CD4-positive, alpha-beta T cell treated with Interferon alpha-2 for 1 hour (primary cell): ENCODE results near the gene CACNA1C.
A peak's percentile ranks its signal among the peaks of the same experiment; 100 is the strongest.

Experiments
- DNase-seq, 2 donors: peaks; one replicate each; pipeline ENCODE4 v3.0.0-alpha.2; 2020 to 2022

Gene CACNA1C

GRCh38 chr12:2052826-2053678 is at the start of gene CACNA1C:
Gene CACNA1C, plus strand, starts transcription at chr12:2052987. Its CDS starts 576 bp downstream, at chr12:2053563.
- DNase-seq: peak in 1 of 2 donors; percentile 47

- no peak for DNase-seq
These were observed 49.1 kb upstream of the CACNA1C start for GRCh38 chr12:2003676-2004112.

DNA sequence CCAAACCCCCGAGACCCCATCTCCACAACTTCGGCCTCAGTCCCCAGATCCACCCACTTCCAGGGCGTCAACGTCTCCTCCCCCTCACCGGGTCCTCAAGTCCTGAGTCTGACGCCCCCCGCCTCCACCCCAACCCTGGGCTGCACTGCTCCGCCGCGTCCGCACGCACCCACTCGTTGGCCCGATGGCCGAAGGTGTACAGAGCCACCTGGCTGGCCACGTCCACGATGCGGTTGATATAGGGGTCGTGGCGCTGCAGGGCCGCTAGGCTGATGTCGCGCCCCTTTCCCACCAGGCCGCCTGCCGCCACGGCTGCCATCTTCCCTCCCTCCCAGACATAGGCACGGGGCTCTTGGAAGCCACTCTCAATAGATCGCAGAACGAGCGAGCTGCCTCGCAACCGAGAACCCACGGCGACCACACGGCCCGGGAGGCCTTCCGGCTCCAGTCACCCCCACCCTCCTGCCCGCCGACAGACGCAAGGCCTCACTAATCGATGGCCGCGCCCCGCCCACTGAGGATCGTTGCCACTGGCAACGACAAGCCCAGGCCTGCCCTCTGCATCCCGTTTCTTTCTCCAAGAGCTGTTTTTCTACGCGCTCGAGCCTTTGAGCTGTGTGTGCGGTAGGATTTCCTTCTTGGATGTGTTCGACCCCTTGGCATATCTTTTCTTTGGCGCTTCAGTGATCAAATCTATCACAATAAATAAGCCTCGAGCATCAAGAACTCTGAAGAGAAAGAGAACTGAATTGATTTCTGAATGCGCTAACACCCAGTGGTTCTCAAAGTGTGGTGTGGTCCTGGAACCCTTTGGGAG is 48.5 kb upstream of the CACNA1C start, which contains the start of gene DCP1B:
DCP1B (minus strand) TSS at position 345 of the 817 bp plus-strand sequence; CDS start at position 319, 26 bp downstream.
- DNase-seq: peak; percentile 93 to 94

GRCh38 chr12:2008677-2009076 is 44.1 kb upstream of the CACNA1C start:
- DNase-seq: no peak

DNA sequence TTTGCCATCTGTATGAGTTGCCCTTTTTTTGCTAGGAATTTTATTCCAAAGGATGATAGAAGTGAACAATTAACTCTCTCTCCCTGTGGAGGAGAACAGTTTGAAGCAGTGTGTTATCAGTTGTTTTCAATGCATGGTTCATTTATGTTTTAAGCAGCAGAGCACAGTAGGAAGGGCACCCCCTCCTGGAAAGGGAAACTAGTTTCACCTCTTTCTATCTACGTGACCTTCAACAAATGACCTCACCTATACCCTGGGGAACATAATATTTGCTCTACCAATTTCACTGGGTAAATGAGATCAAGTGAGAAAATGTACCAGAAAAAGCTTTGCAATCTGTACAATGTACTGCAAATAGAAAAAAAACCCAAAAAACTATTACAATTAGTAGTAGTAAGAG is 43.2 kb upstream of the CACNA1C start:
- DNase-seq: peak in 1 of 2 donors; percentile 7

- DNase-seq: no peak
These were observed 40.9 kb upstream of the CACNA1C start for GRCh38 chr12:2011643-2012607.

DNA sequence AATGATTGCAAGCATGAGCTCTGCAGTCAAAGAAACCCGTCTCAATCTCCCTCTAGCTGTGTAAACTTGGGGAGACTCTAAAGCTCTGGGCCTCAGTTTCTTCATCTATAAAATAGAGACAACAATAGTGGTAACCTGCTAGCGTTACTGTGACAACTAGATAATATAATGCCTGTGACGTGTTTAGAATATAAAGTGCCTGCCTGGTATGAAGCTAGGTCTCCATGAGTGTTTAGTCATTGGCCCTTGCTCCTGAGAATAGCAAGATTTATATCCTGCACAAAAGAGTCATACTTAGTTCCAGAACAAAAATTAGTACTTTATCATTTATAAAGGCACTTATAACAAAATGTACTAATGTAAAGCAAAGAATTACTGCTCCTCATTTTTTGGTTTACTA is 39.7 kb upstream of the CACNA1C start:
- no peak for DNase-seq

DNA sequence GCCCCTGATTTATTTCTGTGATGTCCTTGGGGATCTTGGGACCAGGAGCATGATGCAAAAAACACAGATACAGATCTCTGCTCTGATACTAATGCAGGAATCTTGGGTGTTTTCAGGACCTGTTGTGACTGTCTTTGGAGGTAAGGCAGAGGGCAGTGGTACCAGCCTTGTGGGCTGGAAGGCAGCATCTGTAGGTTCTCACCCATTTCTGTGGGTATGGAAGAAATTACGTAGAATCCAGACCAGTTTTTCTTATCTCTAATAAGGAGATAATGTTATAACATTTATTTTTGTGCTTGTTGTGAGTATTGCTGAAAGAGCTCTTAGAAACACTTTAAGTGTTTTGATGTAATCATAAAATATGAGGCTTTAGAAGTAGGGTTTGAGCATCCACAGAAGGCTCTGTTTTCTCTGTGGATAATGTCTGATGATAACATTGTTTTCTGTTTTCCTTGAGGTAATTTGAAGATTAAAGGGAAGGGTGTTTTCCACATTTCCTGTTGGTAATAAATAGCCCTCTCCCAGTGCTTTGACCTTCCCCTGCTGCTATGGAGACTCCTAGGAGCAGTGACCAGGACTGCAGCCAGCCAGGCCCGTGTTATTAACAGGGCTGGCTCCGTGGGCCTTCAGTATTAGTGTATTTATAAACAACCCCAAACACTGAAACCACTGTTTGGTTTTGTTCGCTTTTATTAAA is 39.1 kb upstream of the CACNA1C start:
- no peak for DNase-seq

- no peak for DNase-seq
These were observed 38.6 kb upstream of the CACNA1C start for GRCh38 chr12:2014231-2014630.

DNA sequence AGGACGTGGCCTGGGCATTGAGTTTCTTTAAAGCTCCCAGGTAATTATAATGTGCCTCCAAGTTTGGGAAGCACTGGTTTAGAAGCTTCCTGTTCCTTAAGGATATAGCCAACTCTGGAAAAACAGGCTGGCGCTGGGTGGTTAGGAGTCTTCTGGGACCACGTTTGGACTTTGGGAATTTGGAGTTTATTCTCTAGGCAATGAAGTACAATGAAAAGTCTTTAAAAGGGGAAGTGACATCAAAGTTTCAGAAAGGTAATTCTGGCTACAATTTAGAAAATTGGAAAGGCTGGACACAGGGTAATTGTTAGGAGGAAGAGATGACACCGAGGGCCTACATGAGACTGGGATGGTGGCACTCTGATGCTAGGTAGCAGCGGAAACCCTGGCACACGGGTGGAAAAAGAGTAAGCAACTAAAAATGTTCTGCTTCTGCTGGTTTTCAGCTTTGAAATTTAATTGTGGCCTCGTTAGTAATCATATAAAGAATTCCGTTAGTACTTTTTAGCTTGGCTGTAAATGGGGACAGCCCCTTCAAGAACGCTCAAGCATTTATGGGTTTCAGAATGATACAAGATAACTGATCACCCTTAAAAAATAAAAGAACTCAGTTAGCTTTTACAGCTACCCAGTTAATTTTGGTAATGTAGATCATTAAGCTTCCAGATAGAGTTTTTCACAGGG is 35.8 kb upstream of the CACNA1C start:
- DNase-seq: no peak

- no peak for DNase-seq
These were observed 35.0 kb upstream of the CACNA1C start for GRCh38 chr12:2017546-2018337.

- DNase-seq: no peak
These were observed 34.4 kb upstream of the CACNA1C start for GRCh38 chr12:2018391-2018790.

- DNase-seq: no peak
These were observed 33.7 kb upstream of the CACNA1C start for GRCh38 chr12:2019126-2019525.

GRCh38 chr12:2020511-2020910 is 32.3 kb upstream of the CACNA1C start:
- no peak for DNase-seq

DNA sequence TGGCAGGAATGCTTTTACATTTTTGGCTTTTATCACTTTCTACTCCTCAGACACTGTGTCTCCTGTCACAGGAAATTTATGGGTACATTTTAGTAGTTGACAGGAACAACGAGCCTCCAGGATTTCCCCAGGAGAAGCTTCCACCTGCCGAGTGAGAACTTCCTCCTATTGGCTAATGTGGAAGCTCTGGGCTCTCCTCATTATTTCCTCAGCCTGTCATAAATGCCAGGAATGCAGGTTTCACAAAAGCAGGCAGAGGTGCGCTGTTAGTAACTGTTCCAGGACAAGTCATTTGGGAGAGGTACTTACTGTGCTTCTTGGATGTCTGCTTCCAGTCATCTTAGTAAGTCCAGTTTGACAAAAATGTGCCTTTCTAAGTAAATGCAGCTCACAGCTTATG is 29.4 kb upstream of the CACNA1C start:
- DNase-seq: no peak

DNA sequence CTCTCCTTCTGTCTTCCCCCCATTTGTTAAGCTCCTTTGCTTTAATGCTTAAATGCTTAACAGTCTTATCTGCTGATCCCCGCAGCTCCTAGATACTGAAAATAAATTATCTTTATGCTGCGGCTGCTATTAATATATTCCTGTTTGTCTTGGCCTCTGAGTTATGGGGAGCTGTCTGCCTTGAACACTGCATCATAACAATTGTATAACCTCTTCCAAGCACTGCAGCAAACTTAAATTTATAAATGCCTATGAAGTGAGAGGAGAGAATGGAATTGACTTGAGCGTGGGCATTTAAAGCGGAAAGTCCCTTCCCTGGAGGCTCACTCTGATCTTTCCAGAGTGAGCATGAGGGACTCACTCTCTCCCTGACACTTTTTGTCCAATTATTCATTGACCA is 25.4 kb upstream of the CACNA1C start:
- DNase-seq: no peak

DNA sequence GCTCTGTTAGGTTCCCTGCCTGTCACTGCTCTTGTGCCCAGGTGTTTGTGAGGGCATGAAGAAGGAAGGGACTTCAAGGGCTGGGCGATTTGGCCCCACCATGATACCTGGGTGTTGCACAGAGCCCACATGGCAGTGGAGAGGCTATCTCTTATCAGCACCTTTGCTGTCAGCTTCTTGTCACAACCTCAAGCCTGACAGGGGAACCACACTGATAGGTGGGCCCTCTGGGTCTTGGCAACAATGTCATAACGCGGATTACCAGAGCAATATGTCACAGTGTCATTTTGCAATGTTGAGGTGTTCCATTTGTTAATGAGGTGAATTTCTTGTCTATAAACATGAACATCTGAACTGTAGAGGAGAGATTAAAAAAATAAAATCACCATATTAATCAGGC is 22.9 kb upstream of the CACNA1C start:
- no peak for DNase-seq

DNA sequence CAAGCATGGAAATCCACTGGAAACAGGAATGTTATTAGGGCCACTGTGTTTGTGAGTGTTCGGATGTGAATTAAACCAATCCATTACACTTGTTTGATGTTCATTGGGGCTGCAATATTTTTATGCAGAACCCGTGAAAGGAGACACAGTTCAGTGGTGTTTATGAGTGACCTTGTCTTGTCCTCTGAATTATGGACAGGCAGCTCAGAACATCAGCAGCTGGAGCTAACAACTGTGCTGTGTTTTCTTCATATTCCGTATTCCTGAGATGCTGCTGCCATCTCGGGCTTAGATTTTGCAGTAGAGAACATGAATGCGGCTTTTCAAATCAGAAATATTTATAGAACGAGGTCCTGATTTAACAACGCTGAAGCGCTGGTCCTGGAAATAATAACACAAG is 20.3 kb upstream of the CACNA1C start:
- no peak for DNase-seq

DNA sequence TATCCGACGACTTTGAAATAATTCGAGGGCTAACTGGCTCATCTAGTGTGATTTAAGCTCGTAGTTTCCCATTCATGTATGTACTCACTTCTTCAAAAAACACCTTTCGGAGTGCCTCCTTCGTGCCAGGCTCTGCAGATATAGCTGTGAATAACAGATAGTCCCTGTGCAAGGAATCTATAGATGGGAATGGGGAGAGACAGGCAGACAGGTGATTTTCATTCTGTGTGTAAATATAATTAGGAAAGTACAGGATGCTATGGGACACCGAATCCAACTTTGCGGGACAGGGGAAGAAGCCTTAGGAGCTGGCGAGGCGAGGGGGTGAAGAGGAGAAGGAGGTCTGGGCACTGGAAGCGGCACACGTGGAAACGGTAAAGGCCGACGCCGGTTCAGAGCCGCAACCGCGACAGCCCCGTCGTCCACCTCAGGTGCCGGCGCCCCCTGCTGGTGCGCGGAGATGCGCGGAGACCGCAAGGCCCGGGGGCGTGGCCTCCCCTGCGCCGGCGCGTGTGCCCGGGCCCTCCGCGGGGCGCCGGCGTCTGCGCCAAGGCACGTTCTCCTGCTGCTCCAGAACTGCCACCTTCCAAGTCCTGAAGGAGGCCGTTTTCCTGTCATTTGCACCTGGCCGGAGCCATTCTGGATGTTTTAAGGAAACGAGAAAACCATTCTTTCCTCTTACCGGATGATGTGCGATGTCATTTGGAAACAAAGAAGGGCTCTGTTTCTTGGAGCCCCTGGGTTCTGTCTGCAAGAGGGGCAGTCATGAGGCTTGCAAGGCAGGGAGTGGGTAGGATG is 18.0 kb upstream of the CACNA1C start:
- peak; percentile 81 to 87 for DNase-seq
